Nephron progenitor cell (in vitro differentiated cells): ENCODE measurements around the gene FOXP3.
A peak's percentile ranks its signal among the peaks of the same experiment; 100 is the strongest.
"Not testable (repeated sequence)": the region's sequence is repeated elsewhere in the genome, so short reads cannot be mapped to it uniquely, and the experiment has no call there.

Experiments
- DNase-seq: peaks from one replicate; pipeline ENCODE4 v3.0.0; 2021
- H3K27ac Mint-ChIP-seq: 2 replicates; pipeline ENCODE4 v1.8.0; 2021; ENCODE audit warnings: mild to moderate bottlenecking, moderate library complexity, mixed read lengths
- H3K27me3 Mint-ChIP-seq: 2 replicates; pipeline ENCODE4 v1.8.0; 2021; ENCODE audit warnings: mild to moderate bottlenecking, low read depth, mixed read lengths; ENCODE audit not compliant: poor library complexity
- H3K36me3 Mint-ChIP-seq: 2 replicates; pipeline ENCODE4 v1.8.0; 2021; ENCODE audit warnings: low read depth, mixed read lengths
- H3K4me1 Mint-ChIP-seq: 2 replicates; pipeline ENCODE4 v1.8.0; 2021; ENCODE audit warnings: mixed read lengths
- H3K4me3 Mint-ChIP-seq: 2 replicates; pipeline ENCODE4 v1.8.0; 2021; ENCODE audit warnings: mild to moderate bottlenecking, moderate library complexity, mixed read lengths
- H3K9me3 Mint-ChIP-seq: 2 replicates; pipeline ENCODE4 v1.8.0; 2021; ENCODE audit warnings: mild to moderate bottlenecking, moderate library complexity, mixed read lengths
- CTCF ChIP-seq: fragments of 200-600 bp; sonication (generic); IDR thresholded peaks from 2 replicates; pipeline ENCODE4 v1.5.0; 2021; ENCODE audit warnings: antibody characterized with exemption

The FOXP3 gene, protein sequence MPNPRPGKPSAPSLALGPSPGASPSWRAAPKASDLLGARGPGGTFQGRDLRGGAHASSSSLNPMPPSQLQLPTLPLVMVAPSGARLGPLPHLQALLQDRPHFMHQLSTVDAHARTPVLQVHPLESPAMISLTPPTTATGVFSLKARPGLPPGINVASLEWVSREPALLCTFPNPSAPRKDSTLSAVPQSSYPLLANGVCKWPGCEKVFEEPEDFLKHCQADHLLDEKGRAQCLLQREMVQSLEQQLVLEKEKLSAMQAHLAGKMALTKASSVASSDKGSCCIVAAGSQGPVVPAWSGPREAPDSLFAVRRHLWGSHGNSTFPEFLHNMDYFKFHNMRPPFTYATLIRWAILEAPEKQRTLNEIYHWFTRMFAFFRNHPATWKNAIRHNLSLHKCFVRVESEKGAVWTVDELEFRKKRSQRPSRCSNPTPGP

DNA sequence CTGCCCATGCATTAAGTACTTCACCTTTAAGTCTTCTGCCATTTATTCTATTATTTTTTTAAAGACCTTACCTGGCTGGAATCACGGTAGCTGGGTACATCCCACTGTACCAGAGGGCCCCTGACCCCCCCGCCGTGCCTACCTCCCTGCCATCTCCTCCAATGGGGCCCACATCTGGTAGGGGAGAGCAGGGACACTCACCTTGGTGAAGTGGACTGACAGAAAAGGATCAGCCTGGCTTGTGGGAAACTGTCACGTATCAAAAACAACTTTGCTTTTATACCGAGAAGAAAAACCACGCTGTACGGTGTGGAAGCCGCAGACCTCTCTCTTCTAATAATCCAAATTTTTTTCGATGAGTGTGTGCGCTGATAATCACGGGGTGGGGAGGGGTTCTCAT is at the start of gene FOXP3:
TSS of gene FOXP3 (minus strand) at position 251 of the 400 bp plus-strand sequence. CDS start 6,205 bp downstream, outside the sequence.
- H3K36me3 Mint-ChIP-seq: no peaks in the 10 kb centered on the region
- peaks cover 4% of the 10 kb centered on the region for H3K27me3 Mint-ChIP-seq
- H3K9me3 Mint-ChIP-seq: peaks cover 73% of the 10 kb centered on the region
- peak within 1 kb of the TSS; percentile 5 for H3K4me3 Mint-ChIP-seq
- no peak for DNase-seq
- H3K4me1 Mint-ChIP-seq: peaks cover 52% of the 10 kb centered on the region
- TF ChIP-seq CTCF: no peak
- no peak within 1 kb of the TSS for H3K27ac Mint-ChIP-seq

DNA sequence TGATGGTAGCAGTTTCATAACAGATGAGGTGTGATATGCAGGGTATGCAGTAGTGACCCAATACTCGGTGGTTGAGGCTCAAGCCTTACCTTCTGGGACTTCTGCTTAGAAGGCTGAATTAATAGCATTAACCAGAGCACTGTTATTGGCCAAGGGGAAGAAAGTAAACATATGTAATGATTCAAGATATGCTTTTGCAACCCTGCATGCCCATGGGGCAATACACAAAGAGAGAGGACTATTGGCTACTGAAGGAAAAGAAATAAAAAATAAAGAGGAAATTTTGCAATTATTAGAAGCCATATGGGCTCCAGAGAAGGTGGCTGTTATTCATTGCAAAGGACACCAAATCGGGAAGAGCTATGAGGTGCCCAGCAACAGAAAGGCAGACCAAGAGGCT is 47.7 kb upstream of the FOXP3 start:
- H3K36me3 Mint-ChIP-seq: peaks cover 5% of the 10 kb centered on the region
- H3K4me1 Mint-ChIP-seq: peaks cover 33% of the 10 kb centered on the region
- H3K9me3 Mint-ChIP-seq: peaks cover 42% of the 10 kb centered on the region

DNA sequence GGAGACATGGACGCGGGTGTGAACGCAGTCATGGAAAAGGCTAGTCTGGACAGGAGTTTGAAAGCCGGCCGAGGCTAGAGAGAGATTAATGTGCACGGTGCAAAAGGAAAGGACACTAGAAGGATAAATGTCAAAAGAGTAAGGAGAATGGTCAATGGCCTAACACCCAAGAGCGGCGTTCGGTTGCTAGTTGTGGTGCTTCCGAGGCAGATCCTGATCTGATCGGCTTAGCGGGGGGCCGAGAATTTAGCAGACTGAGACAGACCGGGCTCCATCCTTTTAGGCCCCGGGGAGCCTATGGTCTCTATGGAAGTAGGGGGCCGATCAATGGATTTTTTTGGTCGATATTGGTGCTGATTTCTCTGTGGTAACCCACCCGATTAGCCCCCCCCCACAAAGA is 45.9 kb upstream of the FOXP3 start:
- Mint-ChIP-seq H3K27me3 (no peaks in the 10 kb centered on the region), H3K4me3 (peak overlapping the region; percentile 54), H3K36me3 (peaks cover 5% of the 10 kb centered on the region), H3K27ac (no peak overlapping the region), H3K9me3 (peaks cover 41% of the 10 kb centered on the region), H3K4me1 (peaks cover 22% of the 10 kb centered on the region)
- no peak for TF ChIP-seq CTCF
- no peak for DNase-seq

More for the DNA sequence above, 47.7 kb upstream of the FOXP3 start:
- TF ChIP-seq CTCF: no peak
- Mint-ChIP-seq H3K27me3 (no peaks in the 10 kb centered on the region), H3K27ac (no peak overlapping the region), H3K4me3 (no peak overlapping the region)
- no peak for DNase-seq

- Mint-ChIP-seq H3K4me1 (peaks cover 22% of the 10 kb centered on the region), H3K27ac (no peak overlapping the region), H3K27me3 (no peaks in the 10 kb centered on the region), H3K4me3 (peak overlapping the region; percentile 37), H3K36me3 (peaks cover 5% of the 10 kb centered on the region), H3K9me3 (peaks cover 47% of the 10 kb centered on the region)
- no peak for TF ChIP-seq CTCF
- DNase-seq: no peak
These were observed 45.0 kb upstream of the FOXP3 start for GRCh38 chrX:49309401-49309981.

- H3K36me3 Mint-ChIP-seq: peaks cover 5% of the 10 kb centered on the region
- H3K4me3 Mint-ChIP-seq: peak overlapping the region; percentile 21
- no peak for TF ChIP-seq CTCF
- no peaks in the 10 kb centered on the region for H3K27me3 Mint-ChIP-seq
- H3K9me3 Mint-ChIP-seq: peaks cover 54% of the 10 kb centered on the region
- no peak overlapping the region for H3K27ac Mint-ChIP-seq
- H3K4me1 Mint-ChIP-seq: peaks cover 22% of the 10 kb centered on the region
- no peak for DNase-seq
These were observed 44.2 kb upstream of the FOXP3 start for GRCh38 chrX:49308604-49309269.

DNA sequence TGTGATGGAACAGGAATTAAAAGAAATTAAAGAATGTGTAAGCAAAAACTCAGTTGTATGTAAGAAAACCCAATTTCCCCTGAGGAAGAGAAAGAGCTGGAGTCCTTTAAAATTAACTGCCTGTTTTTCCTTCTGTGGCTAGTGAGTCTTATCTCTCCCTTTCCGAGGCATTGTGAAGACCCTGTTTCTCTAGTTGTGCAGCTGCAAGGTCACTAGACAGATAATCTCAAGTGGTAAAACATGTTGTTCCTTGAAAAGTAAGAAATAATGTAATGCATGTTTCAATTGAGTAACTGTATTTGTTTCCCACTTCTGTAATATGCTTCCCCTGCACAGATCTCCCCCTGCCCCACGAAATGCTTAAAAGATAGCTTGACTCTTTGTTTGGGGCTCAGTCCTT is 43.3 kb upstream of the FOXP3 start:
- not testable (repeated sequence) for DNase-seq, H3K27me3 Mint-ChIP-seq, H3K27ac Mint-ChIP-seq, H3K36me3 Mint-ChIP-seq, H3K4me3 Mint-ChIP-seq
- peaks cover 63% of the 10 kb centered on the region for H3K9me3 Mint-ChIP-seq
- H3K4me1 Mint-ChIP-seq: peaks cover 22% of the 10 kb centered on the region
